ENCODE data around the gene KRTAP5-8.
"Not testable (repeated sequence)": the region's sequence is repeated elsewhere in the genome, so short reads cannot be mapped to it uniquely, and the experiment has no call there.

DNA sequence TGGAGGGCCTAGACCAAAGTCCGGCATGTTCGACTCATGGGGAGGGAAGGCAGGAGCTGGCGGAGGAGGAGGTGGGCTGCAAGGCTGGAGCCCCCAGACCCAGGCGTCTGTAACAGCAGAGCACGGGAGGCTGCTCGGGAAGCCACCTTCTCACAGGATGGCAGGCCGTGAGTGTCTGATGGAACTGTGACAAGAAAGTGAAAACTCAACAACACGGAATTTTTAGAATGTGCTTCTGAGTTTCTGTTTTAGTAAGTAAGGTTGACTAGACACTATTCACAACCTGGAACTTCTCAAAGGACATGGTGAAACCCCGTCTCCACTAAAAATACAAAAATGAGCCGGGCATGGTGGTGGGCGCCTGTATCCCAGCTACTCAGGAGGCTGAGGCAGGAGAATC, 2.1 kb downstream of the KRTAP5-8 start:
- TF ChIP-seq, protein P1, sequence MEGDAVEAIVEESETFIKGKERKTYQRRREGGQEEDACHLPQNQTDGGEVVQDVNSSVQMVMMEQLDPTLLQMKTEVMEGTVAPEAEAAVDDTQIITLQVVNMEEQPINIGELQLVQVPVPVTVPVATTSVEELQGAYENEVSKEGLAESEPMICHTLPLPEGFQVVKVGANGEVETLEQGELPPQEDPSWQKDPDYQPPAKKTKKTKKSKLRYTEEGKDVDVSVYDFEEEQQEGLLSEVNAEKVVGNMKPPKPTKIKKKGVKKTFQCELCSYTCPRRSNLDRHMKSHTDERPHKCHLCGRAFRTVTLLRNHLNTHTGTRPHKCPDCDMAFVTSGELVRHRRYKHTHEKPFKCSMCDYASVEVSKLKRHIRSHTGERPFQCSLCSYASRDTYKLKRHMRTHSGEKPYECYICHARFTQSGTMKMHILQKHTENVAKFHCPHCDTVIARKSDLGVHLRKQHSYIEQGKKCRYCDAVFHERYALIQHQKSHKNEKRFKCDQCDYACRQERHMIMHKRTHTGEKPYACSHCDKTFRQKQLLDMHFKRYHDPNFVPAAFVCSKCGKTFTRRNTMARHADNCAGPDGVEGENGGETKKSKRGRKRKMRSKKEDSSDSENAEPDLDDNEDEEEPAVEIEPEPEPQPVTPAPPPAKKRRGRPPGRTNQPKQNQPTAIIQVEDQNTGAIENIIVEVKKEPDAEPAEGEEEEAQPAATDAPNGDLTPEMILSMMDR (conservative IDR thresholded peaks at IDR 0.05; ENCODE audit: low read depth, low read length), result not testable (repeated sequence)
- not testable (repeated sequence) for TF ChIP-seq EZH2 (IDR thresholded peaks at IDR 0.05; ENCODE audit: low read length, unreplicated experiment); EZH2phosphoT487 (IDR thresholded peaks at IDR 0.05; ENCODE audit: borderline replicate concordance, low read length)
